ENCODE data around the gene CCDC13.

GRCh38 chr3:42820746-42821051, 47.6 kb upstream of the CCDC13 start:
- TF ChIP-seq CTCF (IDR thresholded peaks at IDR 0.05; ENCODE audit: insufficient read depth, low read length) = no peak
- no peak for TF ChIP-seq POLR2AphosphoS5 (IDR thresholded peaks at IDR 0.05; ENCODE audit: low read depth)
- TF ChIP-seq REST (IDR thresholded peaks at IDR 0.05; ENCODE audit: insufficient replicate concordance, low read depth) = no peak
- TF ChIP-seq GABPA (IDR thresholded peaks at IDR 0.05; ENCODE audit: low read depth) = no peak
- no peak for TF ChIP-seq SPI1 (IDR thresholded peaks at IDR 0.05; ENCODE audit: borderline replicate concordance, low read depth)
